ENCODE data around the gene CETP. TPM values are rescaled to one million over a fixed set of nuclear protein-coding genes. Genes with fewer than 3 reads are reported as not detected.
A peak's percentile ranks its signal among the peaks of the same experiment; 100 is the strongest.

Gene CETP
- polyA plus RNA-seq, 1 donor (not counting 4 experiments of a cell fraction or from before 2014, with no cell fraction given) = not detected

DNA sequence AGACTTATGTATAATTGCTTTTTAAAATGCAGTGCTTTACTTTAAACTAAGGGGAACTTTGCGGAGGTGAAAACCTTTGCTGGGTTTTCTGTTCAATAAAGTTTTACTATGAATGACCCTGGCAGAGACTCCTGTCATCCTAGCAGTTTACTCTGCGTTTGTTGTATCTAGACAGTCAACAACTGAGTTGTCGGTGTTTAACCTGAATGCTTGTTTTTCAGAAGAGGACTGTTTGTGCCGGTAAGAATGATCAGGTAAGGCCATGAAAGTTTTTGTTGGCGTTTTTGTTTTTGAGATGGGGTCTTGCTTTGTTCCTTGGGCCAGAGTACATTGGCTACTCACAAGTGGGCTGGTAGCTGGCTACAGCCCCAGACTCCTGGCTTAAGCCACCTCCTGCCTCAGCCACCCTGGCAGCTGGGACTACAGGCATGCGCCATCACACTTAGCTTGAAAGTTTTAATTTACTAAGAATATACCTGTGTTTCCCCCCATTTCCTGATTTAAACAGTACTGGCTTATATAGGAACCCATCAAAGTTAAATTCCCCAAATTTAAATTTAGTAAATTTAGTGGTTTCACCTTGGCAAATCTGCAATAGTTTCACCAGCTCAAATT, 17.9 kb upstream of the CETP start:
- Histone ChIP-seq H3K4me1 (ENCODE audit: control insufficient read depth, extremely low read depth, insufficient read depth, low read length) (no peaks in the 10 kb centered on the region), H3K4me3 (ENCODE audit: control insufficient read depth in 2 of 3, extremely low read depth in 1 of 3, insufficient read depth in 2 of 3, low read depth in 1 of 3, low read length in 3 of 3) (no peak overlapping the region), H3K27ac (ENCODE audit: control insufficient read depth, insufficient read depth, low read length) (no peak overlapping the region), H3K9me3 (ENCODE audit: control insufficient read depth, low read depth, low read length) (no peaks in the 10 kb centered on the region), H3K36me3 (ENCODE audit: control insufficient read depth in 2 of 2, extremely low read depth in 1 of 2, insufficient read depth in 2 of 2, low read length in 2 of 2) (peaks cover 28 to 59% of the 10 kb centered on the region in 2 experiments), H3K27me3 (ENCODE audit: control insufficient read depth, extremely low read depth, insufficient read depth, low read length) (no peaks in the 10 kb centered on the region), H3K4me2 (ENCODE audit: control insufficient read depth, extremely low read depth, insufficient read depth, low read depth, low read length) (no peak overlapping the region), H3K9ac (ENCODE audit: control insufficient read depth, extremely low read depth, insufficient read depth, low read length) (no peak overlapping the region), H4K20me1 (ENCODE audit: control insufficient read depth, extremely low read depth, insufficient read depth, low read length) (peaks cover 19% of the 10 kb centered on the region), H3K9me1 (ENCODE audit: control insufficient read depth, extremely low read depth, insufficient read depth, low read length) (no peaks in the 10 kb centered on the region), H2AFZ (ENCODE audit: control insufficient read depth, low read length) (no peak overlapping the region), H3K79me2 (ENCODE audit: control insufficient read depth, insufficient read depth, low read length) (no peaks in the 10 kb centered on the region)
- dilution Hi-C loops (cut with MboI; ENCODE audit: extremely low pct_ligation_motif_present, low sequenced_read_pairs) = no loop called here
- FAIRE-seq = no peak
- DNase-seq (ENCODE audit: low read depth, low spot score) = no peak
- TF ChIP-seq, protein P1, sequence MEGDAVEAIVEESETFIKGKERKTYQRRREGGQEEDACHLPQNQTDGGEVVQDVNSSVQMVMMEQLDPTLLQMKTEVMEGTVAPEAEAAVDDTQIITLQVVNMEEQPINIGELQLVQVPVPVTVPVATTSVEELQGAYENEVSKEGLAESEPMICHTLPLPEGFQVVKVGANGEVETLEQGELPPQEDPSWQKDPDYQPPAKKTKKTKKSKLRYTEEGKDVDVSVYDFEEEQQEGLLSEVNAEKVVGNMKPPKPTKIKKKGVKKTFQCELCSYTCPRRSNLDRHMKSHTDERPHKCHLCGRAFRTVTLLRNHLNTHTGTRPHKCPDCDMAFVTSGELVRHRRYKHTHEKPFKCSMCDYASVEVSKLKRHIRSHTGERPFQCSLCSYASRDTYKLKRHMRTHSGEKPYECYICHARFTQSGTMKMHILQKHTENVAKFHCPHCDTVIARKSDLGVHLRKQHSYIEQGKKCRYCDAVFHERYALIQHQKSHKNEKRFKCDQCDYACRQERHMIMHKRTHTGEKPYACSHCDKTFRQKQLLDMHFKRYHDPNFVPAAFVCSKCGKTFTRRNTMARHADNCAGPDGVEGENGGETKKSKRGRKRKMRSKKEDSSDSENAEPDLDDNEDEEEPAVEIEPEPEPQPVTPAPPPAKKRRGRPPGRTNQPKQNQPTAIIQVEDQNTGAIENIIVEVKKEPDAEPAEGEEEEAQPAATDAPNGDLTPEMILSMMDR (optimal IDR thresholded peaks at IDR 0.05 in 1 of 3, IDR thresholded peaks at IDR 0.05 in 1 of 3, conservative IDR thresholded peaks at IDR 0.05 in 1 of 3; ENCODE audit: extremely low read depth in 1 of 3, insufficient read depth in 2 of 3, low read length in 3 of 3) = no peak
- TF ChIP-seq EZH2 (IDR thresholded peaks at IDR 0.05; ENCODE audit: low read length) = no peak

DNA sequence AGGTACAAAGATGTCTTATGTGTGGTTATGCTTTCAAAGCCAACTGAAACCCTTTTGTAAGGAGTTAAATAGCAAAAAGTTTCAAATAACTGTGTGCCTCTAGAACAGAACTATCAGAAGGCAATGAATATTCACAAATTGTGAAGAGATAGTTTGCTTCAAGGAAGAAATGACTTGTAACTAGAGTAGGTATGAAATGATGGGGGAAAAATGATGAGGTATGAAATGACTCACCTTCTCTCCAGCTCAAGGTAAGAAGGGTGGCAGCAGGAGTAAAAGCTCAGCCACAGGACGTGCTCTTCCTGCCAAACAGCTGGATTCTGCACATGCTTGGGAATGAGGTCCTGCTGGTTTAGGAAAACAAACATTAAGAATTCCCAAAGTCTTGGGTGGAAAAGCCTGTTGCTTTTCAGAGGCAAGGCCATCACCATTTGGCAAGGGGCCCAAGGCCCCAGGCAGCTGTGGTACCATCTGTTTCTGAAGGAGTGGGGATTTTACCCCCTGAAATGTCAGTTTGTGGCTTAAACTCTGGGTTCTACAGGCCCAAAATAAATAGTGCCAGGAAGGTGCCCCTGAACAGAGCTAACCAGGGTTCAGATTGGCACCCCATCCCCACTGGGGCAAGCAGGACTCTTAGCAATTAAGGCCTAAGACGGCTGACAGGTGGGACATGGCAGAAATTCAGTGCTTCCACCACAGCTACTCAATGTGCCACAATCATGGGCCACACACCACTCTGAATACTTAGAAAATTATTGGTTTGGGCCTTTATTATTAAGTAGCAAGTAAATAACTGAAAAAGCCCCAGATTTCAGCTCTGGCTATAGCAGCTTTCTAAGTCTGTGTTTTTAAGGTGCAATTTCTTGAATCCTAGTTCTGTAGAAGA, 16.6 kb upstream of the CETP start:
- Histone ChIP-seq H3K27me3 (ENCODE audit: control insufficient read depth, extremely low read depth, insufficient read depth, low read length) (no peaks in the 10 kb centered on the region), H3K36me3 (ENCODE audit: control insufficient read depth in 2 of 2, extremely low read depth in 1 of 2, insufficient read depth in 2 of 2, low read length in 2 of 2) (peaks cover 20 to 45% of the 10 kb centered on the region in 2 experiments), H3K4me1 (ENCODE audit: control insufficient read depth, extremely low read depth, insufficient read depth, low read length) (no peaks in the 10 kb centered on the region), H3K79me2 (ENCODE audit: control insufficient read depth, insufficient read depth, low read length) (no peaks in the 10 kb centered on the region), H3K9me1 (ENCODE audit: control insufficient read depth, extremely low read depth, insufficient read depth, low read length) (no peaks in the 10 kb centered on the region), H3K9ac (ENCODE audit: control insufficient read depth, extremely low read depth, insufficient read depth, low read length) (no peak overlapping the region), H3K4me2 (ENCODE audit: control insufficient read depth, extremely low read depth, insufficient read depth, low read depth, low read length) (no peak overlapping the region), H3K9me3 (ENCODE audit: control insufficient read depth, low read depth, low read length) (no peaks in the 10 kb centered on the region), H2AFZ (ENCODE audit: control insufficient read depth, low read length) (no peak overlapping the region), H3K27ac (ENCODE audit: control insufficient read depth, insufficient read depth, low read length) (peak overlapping the region; percentile 2), H4K20me1 (ENCODE audit: control insufficient read depth, extremely low read depth, insufficient read depth, low read length) (peaks cover 14% of the 10 kb centered on the region), H3K4me3 (ENCODE audit: control insufficient read depth in 2 of 3, extremely low read depth in 1 of 3, insufficient read depth in 2 of 3, low read depth in 1 of 3, low read length in 3 of 3) (no peak overlapping the region)
- FAIRE-seq (peak; percentile 77), DNase-seq (ENCODE audit: low read depth, low spot score) (no peak)
- TF ChIP-seq EZH2 (IDR thresholded peaks at IDR 0.05; ENCODE audit: low read length) = no peak
- TF ChIP-seq, protein P1 (optimal IDR thresholded peaks at IDR 0.05 in 1 of 3, IDR thresholded peaks at IDR 0.05 in 1 of 3, conservative IDR thresholded peaks at IDR 0.05 in 1 of 3; ENCODE audit: extremely low read depth in 1 of 3, insufficient read depth in 2 of 3, low read length in 3 of 3) = no peak
- dilution Hi-C loops (cut with MboI; ENCODE audit: extremely low pct_ligation_motif_present, low sequenced_read_pairs) = no loop called here
